GM11168 (cell line): ENCODE measurements around the gene FAM120A.

ENCODE experiments used
- in situ Hi-C: fragments of 300-500 bp; cut with MboI; formaldehyde crosslinking; loops from one replicate; pipeline ENCODE4 v1.12.0; 2022; ENCODE audit warnings: low sequenced_read_pairs; ENCODE audit not compliant: unreplicated experiment

Gene FAM120A

GRCh38 chr9:93468763-93469456, 17.4 kb downstream of the FAM120A start:
- in situ Hi-C loops: no loop called here

GRCh38 chr9:93470391-93470790, 18.9 kb downstream of the FAM120A start:
- in situ Hi-C loops: no loop called here

- in situ Hi-C loops: no loop called here
Observed at GRCh38 chr9:93471124-93471523, 19.6 kb downstream of the FAM120A start.

DNA sequence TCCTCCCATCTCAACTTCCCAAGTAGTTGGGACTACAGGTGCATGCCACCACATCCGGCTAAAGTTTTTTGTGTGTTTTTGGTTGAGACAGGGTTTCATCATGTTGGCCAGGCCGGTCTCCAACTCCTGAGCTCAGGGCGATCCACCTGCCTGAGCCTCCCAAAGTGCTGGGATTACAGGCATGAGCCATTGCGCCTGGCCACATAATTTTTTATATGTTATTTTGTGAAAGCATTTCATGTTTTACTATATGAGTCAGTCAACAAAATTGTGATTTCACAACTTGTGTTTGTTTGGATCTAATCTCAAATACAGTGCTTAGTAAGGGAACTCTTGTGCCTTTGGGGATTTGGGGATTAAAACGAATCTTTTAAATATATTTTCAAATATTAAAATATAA, 21.9 kb downstream of the FAM120A start:
- in situ Hi-C loops: no loop called here

- in situ Hi-C loops: no loop called here
Observed at GRCh38 chr9:93475108-93475507, 23.6 kb downstream of the FAM120A start.

DNA sequence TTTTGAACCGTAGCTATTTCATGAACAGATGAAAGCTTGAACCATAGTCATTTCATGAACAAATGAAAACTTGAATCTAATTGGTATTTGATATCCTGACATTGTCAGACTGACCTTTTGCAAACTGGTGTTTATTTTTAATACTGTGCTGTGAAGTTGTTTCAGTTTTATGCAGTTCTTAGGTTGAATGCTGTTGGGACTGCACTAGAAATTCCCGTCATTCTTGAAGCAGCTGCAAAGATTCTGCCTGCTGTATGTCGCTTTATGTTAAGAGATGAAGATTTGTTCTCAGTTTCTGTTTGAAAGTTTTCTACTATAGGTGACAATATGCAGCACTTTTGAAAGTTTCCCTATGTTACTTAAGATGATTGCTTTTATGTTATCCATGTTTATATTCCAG, 24.4 kb downstream of the FAM120A start:
- in situ Hi-C loops: no loop called here

- in situ Hi-C loops: no loop called here
Observed at GRCh38 chr9:93476924-93477323, 25.4 kb downstream of the FAM120A start.

DNA sequence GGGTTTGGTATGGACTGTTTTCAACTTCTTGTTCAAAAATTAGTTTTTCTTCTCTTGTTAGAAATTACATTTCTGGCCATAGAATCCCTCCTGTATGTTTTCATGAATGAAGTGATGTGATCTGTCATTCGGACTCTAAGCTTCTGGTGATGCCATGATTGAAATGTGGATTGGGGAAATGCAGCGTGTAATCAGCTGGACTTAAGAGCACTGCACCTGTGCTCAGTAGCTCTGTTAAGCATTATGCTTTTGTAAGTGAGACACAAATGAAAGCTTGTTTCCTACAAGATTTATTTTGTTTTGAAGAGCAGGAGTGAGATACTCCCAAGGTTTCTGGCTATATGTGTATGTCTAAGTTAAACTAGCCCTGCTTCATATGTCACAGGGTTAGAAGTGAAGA, 25.9 kb downstream of the FAM120A start:
- in situ Hi-C loops: no loop called here

DNA sequence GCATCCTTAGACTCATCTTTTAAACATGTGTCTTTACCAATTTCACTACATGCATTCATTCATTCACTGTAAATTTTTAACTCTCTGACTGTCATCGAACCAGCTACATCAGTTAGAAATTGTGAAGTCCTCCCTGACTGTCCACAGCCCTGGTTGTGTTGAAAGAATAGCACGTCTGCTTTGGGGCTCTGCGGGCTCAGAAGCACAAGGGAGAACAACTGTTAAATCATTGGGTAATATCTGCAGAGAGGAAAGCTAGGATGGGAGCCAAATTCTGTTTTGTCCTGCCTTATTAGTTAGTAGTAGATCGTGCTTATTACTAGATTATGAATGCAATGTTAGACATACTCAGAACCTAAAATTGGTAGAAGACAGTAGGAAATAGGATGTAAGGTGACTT, 28.2 kb downstream of the FAM120A start:
- in situ Hi-C loops: loop anchor here (5.0 kb wide), 1 partner anchor 78 kb away; no protein-coding TSS in a partner anchor

GRCh38 chr9:93480262-93480661, 28.8 kb downstream of the FAM120A start:
- in situ Hi-C loops: loop anchor here (5.0 kb wide), 1 partner anchor 77 kb away; no protein-coding TSS in a partner anchor

- in situ Hi-C loops: loop anchor here (5.0 kb wide), 1 partner anchor 76 kb away; no protein-coding TSS in a partner anchor
Observed at GRCh38 chr9:93480728-93481324, 29.3 kb downstream of the FAM120A start.

DNA sequence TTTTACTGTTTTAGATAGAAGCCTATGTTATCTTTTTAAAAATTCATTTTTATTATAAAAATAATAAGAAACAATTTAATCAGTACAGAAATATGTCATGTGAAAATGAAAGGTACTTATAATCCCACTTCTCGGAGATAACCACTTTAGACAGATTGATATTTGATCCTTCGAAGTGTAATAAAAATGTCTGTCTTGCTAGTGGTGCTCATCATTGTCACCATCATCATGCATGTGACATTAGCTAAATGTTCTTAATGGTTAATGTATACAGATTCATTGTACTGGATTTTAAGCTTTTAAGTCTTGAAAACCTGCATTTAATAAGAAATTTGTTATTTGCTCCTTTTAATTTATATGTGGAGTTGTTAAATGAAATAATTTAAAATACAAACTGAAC, 32.0 kb downstream of the FAM120A start:
- in situ Hi-C loops: loop anchor here (5.0 kb wide), 1 partner anchor 74 kb away; no protein-coding TSS in a partner anchor

DNA sequence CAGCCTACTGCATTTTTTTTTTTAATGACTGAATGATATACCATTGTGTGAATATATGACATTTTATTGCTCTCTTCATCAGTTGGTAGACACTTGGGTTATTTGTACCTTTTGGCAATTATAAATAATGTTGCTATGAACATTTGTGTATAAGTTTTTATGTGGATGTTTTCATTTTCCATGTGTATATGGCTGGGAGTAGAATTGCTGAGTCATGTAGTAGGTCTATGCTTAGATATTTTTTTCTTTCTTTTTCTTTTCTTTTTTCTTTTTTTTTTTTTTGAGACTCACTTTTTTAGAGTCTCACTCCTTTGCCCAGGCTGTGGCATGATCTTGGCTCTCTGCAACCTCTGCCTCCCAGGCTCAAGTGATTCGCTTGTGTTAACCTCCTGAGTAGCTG, 34.8 kb downstream of the FAM120A start:
- in situ Hi-C loops: no loop called here

- in situ Hi-C loops: no loop called here
Observed at GRCh38 chr9:93488244-93488643, 36.8 kb downstream of the FAM120A start.

DNA sequence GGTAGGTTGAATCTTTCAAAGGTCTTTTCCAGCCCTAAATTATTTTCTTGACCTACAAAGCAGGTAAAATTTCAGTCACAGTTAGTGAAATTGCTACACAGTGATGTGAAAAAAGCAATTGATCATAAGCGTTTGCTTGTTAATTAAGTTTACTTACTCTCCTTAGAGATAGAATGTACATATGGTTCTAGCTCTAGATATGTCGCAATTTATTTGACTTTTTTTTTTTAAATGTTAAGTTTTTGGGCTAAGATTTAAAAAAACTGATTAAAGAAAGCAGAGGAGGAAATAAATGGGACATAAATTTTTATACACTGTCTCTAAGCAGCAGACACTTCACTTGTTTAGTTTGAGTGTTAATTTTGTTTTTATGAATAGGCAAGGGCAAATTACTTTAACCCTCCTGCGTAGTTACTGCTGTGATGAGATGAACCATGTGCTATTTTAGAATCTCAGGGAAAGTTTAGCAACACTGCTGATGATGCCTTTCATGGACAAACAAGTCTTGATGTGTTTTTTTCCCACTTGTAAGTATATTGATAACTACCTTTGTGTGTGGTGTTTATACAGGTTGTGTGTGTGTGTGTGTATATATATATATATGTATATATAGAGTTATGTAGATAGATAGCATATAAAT, 40.2 kb downstream of the FAM120A start:
- in situ Hi-C loops: no loop called here

GRCh38 chr9:93492327-93492726, 40.8 kb downstream of the FAM120A start:
- in situ Hi-C loops: no loop called here

GRCh38 chr9:93493949-93494348, 42.5 kb downstream of the FAM120A start:
- in situ Hi-C loops: no loop called here

DNA sequence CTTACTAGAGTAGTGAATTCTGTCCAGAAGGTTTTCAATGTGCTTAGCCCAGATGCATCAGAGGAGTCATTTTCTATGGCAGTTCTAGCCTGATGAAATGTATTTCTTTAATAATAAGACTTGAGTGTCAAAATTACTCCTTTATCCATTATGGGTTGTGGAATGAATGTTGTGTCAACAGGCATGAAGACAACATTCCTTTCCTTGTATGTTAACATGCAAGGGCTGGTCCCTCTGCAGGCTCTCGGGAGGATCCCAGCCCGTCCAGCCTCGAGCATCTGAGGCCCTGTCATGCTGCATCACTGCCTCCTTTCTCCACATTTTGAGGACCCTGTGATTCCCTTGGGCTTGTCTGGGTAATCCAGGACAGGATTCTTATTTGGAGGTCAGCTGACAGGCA, 44.8 kb downstream of the FAM120A start:
- in situ Hi-C loops: no loop called here

GRCh38 chr9:93500571-93501298, 49.2 kb downstream of the FAM120A start:
- in situ Hi-C loops: no loop called here

DNA sequence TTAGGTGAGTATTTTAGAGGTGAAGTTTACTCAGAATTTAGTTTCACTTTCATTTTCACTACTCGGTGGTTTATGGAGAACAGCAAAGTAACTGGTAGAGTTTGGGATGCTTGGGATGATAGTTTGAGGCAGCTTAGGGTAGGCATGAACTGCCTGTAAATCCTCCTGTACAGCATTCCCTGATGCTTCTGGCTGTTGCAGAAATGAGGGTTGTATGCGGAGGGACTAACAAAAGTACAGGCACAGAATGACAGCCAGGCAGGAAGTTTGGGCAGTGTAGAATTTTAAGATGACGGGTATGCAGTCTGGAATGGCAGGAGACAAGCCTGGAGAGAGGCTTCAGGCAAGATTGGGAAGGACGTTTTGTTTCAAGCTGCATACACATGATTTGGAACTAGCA, 49.9 kb downstream of the FAM120A start:
- in situ Hi-C loops: no loop called here

GRCh38 chr9:93503381-93503780, 51.9 kb downstream of the FAM120A start:
- in situ Hi-C loops: no loop called here
